HG03378 (cell line): Measurements from ENCODE around the gene TMEM131.
"Not testable (repeated sequence)": the region's sequence is repeated elsewhere in the genome, so short reads cannot be mapped to it uniquely, and the experiment has no call there.

Source experiments
- ATAC-seq: cut with Tn5 transposase; IDR thresholded peaks from one replicate; pipeline ENCODE4 v1.9.1; 2021; ENCODE audit warnings: mild to moderate bottlenecking, moderate library complexity; ENCODE audit not compliant: unreplicated experiment

Gene TMEM131

DNA sequence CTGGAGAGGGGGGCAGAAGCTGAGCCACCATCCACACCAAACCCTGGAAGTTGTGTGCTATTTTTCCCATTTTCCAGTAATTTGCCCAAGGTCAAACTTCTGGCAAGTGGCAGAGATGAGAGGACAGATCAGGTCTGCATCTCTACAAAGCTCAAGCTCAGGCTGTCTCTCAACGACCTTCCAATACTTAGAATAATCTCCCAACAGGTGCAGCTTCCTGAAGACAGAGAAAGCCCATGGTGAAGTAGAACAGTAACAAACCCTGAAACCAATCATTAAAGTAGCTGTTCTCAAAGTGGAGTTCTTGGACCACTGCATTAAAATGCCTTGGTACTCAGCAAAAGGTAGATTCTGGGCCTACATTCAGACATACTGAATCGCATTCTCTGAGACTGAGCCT, 37.6 kb downstream of the TMEM131 start:
- ATAC-seq, result no peak

DNA sequence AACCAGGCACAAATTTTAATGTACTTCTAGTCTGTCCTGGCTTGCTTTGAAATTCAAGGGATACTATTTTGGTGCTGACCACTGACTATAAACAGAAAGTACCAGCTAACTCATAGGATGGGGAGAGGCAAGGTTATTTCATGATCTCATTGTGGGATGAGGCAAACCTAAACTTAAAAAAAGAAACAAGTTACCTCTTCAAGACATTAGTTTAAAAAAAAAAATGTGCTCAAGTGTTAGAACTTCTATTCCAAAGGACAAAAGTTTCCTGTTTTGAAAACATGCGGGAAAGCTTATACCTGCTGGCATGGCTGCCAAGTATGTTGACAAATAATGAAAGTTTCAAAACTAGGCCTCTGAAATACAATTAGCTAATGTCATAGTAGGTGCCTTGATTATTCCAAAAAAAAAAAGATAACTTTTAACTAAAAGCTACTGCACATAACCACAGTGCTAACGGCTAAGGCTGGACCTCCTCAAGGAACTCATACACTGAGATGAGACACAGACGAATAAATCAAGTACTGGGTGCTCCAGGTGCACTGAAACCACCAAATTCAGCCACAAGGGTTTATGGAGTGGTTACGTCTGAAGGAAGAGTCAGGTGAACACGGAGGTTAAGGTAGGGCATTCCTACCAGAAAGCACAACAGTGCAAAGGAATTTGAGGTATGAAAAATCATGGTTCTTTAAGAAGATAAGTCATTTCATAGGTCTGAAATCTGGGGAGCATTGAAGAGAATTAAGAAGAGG, 38.1 kb downstream of the TMEM131 start:
- ATAC-seq, result no peak

DNA sequence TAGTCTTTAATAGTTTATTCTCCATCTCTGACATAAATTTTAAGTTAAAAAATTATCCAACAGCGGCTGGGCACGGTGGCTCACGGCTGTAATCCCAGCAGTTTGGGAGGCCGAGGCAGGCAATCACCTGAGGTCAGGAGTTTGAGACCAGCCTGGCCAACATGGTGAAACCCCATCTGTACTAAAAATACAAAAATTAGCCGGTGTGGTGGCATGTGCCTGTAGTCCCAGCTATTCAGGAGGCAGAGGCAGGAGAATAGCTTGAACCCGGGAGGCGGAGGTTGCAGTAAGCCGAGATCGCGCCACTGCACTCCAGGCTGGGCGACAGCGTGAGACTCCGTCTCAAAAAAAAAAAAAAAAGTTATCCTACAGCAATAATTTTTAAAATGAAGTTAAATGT, 39.0 kb downstream of the TMEM131 start:
- not testable (repeated sequence) for ATAC-seq

DNA sequence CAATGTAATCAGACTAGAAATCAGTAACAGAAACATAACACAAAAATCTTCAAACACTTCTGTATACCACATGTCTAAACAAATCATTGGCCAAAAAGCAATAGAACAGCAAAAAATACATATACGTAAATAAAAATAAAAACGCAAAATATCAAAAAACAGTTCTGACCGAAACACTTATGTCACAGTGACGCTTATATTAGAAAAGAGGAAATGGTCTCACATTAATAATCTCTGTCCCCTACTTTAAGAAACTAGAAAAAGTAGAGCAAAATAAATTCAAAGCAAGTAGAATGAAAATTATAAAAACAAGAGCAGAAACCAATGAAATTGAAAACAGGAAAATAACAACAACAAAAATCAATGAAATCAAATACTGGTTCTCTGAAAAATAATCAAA, 41.9 kb downstream of the TMEM131 start:
- no peak for ATAC-seq

DNA sequence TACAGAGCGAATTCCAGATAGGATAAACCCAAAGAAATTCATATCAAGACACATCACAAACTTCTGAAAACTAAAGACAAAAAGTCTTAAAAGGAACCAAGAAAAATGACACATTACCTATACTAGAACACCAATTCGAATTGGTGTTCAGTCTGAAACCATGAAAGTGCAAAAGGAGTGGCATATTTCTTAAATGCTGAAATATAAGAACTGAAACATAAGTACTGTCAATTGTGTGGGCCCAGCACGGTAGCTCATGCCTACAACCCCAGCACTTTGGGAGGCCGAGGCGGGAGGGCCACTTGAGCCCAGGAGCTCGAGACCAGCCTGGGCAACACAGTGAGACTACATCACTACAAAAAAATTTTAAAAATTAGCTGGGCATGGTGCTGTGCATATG, 43.4 kb downstream of the TMEM131 start:
- ATAC-seq, result no peak

DNA sequence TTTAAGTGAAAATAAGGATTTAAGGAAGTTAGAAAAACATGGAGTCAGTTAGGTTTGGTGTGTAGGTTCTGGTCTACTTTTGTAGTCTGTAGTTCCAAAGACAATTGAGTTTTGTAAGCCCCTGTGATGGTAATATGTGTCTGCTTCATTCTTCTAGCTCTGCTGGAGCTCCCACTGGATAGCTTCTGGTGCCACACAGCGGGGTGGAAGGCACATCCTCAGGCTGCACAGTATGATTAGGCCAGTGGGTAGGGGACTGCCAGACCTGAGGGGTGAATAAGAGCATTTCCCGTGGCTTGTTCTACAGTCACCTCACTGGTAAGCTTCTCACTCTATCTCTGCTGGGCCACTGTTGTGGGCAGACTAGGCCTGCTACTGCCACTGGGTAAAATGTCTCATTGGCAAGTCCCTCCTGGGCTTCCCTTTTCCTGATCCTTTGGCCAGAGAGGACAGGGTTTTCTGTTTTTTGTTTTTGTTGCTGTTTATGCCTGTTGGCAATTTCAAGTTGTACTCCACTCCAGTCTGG, 44.5 kb downstream of the TMEM131 start:
- no peak for ATAC-seq

DNA sequence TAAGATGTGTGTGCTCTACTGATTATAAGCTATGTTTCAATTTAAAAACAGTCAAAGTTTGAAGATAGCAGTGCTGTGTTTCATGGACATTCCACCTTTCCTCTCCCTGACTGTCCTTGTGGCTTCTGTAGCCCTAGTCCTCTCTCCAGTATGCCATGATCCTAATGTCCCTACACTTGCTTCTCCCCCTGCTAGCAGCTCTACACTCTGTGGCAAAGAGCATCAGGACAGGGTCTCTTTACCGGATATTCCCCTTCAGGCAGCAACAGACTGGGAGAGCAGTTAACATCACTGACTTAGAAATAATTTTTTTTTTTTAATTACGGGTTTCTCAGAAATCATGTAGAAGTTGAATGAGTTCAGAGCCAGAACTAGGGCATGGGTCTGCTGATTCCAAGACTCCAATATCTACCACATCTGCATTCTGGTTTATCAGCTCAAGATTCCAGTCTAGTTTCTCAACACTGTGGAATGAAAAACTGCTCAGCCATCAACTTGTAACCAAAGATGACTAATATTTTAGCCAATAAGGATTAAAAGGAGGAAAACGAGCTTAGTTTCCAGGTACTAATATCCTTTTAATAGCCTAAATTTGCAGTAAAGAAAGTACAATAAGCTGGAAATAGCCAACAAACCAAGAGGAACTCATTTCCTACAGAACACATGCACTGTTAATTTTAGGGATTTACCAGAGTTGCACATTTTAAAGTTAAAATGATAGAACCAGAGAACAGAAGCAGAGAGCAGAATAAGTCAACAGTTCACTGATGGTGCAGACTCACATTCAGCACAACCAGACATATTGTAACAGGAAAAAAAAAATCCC, 45.2 kb downstream of the TMEM131 start:
- ATAC-seq, result no peak

DNA sequence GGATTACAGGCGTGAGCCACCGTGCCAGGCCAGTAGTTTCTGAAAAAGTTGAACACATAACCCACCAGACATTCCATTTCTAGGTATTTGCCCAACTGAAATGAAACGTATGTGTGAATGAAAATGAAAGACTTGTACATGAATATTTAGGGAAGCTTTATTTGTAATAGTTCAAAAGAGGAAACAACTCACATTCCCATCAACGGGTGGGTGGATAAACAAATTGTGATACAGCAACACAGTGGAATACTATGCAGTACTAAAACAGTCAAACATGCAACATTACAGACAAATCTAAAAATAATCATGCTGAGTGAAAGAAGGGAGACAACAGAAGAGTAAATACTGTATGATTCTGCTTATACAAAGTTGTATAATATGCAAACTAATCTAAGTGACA, 46.8 kb downstream of the TMEM131 start:
- ATAC-seq, result no peak

DNA sequence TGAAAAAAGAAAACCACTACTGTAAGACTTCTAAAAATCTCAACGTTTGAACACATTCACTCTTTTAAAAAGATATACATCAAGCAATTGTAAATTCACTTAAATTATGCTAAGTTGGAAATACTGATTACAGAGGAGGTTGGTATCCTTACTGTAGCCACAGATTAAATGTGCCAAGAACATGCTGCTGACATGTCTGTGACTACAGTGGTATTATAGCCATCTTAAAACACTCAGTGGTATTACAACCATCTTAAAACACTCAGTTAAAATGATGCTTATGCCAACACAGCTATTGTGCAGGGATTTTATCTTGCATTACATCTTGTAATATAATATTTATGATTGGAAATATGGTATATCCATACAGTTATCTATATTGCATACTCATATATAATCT, 50.0 kb downstream of the TMEM131 start:
- ATAC-seq, result no peak

DNA sequence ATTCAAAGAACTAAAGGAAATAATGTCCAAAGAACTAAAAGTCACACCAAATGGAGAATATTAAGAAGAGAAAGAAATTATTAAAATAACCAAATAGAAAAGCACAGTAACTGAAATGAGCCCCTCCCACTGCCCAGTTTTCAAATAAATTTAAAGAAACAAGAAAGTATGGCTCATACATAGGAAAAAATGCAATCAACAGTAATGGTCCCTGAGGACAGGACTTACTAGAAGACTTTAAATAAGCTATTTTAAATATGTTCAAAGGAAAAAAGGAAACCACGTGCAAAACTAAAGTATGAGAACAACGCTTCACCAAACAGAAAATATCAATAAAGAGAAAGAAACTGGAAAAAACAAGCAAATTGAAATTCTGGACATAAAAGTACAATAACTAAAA, 58.9 kb downstream of the TMEM131 start:
- no peak for ATAC-seq

DNA sequence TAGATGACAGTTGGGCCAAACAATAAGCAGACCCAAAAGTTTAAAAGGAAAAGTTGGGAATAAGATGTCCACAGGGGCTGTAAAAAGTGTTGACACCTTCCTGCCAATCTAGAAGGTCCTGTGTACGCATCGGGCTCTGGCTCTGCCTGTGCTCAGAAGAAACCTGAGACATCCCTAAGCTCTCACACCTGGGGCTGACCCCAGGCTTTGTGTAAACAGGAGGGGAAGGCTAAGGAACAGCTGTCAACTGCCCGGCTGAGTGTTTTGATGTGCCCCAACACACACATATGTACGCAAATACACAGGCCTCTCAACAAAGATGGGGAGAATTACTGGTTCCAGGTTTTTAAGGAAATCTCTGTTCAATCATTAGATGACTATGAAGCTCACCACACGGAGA, 59.5 kb downstream of the TMEM131 start:
- ATAC-seq, result no peak

DNA sequence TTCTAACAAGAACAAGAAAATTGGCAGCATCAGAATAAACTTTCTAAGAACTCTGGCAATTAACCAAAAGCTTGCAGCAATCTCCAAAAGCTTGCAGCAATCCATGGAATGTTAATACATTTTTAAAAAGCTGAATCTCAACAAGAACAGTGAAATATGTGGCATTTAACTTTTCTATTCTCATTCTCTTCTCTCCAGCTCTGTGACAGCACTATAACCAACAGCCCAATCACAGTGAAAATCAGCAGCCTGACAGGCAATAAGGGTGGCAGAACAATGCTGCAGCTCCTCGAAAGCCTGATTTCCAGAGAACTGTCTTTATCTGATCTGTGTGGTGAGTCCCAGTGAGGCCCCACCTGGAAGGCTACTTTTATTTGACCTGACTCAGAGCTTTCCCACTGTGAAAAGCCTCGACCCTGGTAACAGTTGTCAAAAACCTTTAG, 60.0 kb downstream of the TMEM131 start:
- ATAC-seq, result no peak

DNA sequence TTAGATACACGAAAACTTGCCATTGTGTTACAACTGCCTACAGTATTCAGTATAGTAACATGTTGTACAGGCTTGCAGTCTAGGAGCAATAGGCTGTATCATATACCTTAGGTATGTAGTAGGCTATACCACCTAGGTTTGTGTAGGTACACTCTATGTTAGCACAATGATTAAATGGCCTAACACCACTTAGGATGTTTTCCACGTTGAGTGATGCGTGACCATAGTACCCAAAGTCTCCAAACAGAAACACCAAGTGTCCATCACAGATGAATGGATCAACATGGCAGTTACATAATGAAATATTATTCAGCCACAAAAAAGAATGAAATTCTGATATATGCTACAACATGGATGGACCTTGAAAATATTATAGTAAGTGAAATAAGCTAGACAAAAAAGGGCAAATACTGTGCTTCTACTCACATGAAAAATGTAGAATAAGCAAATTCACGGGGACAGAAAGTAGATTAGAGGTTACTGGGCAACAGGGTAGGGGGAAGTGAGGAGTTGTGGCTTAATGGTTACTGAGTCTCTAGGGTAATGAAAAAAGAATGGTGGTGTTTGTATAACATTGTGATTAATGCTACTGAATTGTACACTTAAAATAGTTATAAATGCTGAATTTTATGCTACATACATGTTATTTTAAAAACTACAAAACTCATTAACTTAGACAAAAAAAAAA, 62.6 kb downstream of the TMEM131 start:
- ATAC-seq, result no peak

DNA sequence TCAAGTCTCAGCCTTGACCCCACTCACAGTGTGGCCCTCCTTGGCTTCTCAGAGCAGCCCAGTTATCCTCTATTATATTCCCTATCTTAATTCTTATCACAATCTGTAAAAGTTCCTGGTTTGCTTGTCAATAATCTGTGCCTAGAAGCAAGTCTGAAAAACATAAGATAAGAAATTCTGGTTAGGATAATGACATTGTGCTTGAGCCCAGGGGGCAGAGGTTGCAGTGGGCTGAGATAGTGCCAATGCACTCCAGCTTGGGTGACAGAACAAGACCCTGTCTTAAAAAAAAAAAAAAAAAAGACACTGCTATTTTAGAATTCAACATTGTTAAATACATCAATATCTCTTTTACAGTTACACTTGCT, 63.9 kb downstream of the TMEM131 start:
- no peak for ATAC-seq

DNA sequence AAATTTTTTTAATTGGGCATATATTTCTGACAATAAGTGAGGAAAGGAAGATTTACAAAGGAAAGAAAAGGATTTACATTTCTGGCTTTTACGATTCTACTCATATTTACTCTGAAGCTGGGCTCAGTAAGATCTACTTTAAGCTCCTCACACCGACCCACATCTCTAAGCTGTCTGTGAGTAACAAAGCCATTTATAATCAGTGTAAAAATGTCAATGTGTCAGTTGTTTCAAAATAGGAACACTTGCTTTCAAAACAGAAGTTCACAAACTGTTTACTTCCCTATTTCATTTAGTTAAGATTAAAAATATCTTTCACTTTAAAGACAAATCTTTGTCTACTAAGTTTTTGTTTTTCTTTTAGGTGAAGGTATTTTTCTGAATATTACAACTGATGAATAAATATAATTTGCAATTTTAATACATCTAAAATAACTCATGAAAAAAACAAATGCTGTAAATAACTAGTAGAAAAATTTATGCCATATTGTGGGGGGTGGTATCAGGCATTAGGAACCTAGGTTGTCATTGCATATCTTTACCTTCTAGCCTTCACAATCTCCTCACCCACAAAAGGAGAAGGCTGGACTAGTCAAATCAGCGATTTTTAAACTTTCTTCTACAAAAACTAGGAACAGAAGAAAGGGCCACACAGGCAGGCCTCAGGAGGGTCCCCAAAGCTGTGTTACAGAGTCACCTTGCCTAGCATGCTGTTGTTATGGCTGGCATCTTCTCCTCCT, 64.5 kb downstream of the TMEM131 start:
- ATAC-seq, result no peak

DNA sequence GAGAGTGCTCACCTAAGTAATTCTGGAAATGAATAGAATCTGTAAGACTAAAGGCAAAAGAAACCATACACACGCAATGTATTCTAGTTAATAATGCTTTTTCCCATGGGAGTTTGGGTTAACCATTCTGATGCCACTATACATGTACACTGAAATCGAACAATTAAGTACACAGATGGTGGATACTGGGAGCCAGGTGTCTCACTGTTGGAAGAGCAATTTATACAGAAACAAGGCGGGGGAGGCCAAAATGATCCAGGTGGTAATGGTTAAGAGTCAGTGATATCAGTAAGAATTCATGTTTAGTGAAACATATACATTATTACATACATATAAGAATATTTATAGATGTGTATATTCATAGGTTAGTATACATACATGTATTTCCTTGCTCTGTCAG, 67.2 kb downstream of the TMEM131 start:
- no peak for ATAC-seq

DNA sequence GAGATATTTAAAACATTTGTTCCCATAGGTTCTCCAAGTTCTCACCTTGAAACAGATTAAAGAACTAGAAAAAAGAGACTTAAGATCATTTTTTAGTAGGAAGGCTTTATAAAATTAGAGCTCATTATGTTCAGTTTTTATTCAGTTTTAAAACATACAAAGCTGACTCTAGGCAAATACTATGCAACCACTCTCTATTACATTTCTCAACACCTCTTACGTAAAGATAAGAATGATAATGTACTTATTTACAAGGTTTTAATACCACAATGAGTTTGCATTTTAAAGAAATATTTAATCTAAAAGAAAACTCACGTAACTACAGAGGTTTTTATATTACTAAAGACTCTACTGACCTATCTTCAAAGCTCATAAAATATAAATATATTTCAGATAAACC, 68.8 kb downstream of the TMEM131 start:
- no peak for ATAC-seq

DNA sequence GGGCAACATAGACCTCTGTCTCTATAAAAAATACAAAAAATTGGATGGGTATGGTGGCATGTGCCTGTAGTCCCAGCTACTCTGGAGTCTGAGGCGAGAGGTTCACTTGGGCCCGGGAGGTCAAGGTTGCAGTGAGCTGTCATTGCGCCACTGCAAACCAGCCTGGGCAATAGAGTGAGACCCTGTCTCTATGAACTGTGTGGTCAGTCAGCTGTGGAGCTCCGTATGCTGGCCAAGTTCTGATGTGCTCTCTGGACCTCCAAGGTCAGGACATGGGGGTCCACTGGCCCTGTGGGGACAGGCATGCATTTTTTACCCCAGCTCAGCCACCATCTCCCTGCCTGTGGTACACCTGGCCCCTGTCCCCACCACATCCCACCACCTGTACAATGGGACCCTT, 71.6 kb downstream of the TMEM131 start:
- ATAC-seq, result no peak

DNA sequence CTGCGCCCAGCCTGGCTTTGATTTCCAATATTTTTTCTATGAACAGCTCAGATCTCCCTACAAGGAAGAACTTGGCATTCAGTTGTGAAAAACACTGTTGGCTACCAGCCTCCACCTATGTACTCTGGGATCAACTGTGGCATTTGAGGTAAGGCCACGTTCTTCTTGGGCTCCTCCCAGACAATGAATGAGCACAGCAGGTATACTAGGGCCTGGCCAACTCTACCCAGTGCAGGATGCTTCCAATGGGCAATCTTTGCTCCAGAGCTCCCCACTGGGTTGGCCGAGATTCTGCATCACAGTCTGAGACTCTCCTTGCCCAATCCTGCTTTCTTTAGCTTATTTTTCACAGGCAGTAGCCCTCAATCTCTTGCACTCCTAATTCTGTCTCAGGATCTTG, 75.9 kb downstream of the TMEM131 start:
- ATAC-seq, result no peak

DNA sequence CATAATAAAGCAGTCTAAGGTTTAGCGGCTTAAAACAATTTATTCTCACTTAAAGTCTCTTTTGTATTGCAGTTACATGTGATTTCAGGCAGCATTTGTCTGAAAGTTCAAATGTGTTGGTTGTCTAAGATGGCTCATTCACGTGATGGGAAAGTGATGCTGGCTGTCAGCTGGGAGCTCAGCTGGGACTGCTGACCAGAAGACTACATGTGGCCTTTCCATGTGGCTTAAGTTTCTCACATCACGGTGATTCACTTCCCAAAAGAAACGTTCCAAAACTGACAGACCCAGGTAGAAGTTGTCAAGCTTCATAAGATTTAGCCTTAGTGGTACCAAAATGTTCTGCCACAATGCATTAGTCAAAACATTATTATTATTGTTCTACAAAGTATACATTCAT, 76.9 kb downstream of the TMEM131 start:
- ATAC-seq, result no peak

DNA sequence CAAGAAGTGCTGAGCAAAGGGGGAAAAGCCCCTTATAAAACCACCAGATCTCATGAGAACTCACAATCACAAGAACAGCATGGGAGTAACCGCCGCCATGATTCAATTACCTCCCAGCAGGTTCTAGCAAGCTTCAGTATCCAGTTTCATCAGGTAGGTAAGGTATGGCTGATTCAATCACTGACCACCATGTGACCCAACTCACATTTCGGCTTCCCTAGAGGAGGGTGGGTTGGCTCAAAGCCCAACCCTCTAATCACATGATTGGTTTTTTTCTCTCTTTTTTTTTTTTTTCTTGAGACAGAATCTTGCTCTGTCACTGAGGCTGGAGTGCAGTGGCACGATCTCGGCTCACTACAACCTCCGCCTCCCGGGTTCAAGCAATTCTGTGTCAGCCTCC, 78.1 kb downstream of the TMEM131 start:
- ATAC-seq, result not testable (repeated sequence)
